Endothelial cell (in vitro differentiated cells): ENCODE measurements around the gene EVC. TPM values are rescaled to one million over a fixed set of nuclear protein-coding genes. Genes with fewer than 3 reads are reported as not detected.
A peak's percentile ranks its signal among the peaks of the same experiment; 100 is the strongest.

Experiments used
- DNase-seq: peaks from one replicate; pipeline ENCODE4 v3.0.0; 2021; ENCODE audit warnings: low spot score
- H3K27ac Mint-ChIP-seq: one replicate; pipeline ENCODE4 v1.8.0; 2021; ENCODE audit warnings: mixed read lengths, inconsistent platforms; ENCODE audit not compliant: unreplicated experiment
- H3K27me3 Mint-ChIP-seq: one replicate; pipeline ENCODE4 v1.8.0; 2021; ENCODE audit warnings: mild to moderate bottlenecking, moderate library complexity, mixed read lengths, inconsistent platforms; ENCODE audit not compliant: unreplicated experiment
- H3K36me3 Mint-ChIP-seq: one replicate; pipeline ENCODE4 v1.8.0; 2021; ENCODE audit warnings: mild to moderate bottlenecking, low read depth, mixed read lengths, inconsistent platforms; ENCODE audit not compliant: unreplicated experiment
- H3K4me1 Mint-ChIP-seq: one replicate; pipeline ENCODE4 v1.8.0; 2021; ENCODE audit warnings: mild to moderate bottlenecking, mixed read lengths, inconsistent platforms; ENCODE audit not compliant: unreplicated experiment
- H3K4me3 Mint-ChIP-seq: one replicate; pipeline ENCODE4 v1.8.0; 2021; ENCODE audit warnings: mild to moderate bottlenecking, mixed read lengths, inconsistent platforms; ENCODE audit not compliant: unreplicated experiment
- H3K9me3 Mint-ChIP-seq: one replicate; pipeline ENCODE4 v1.8.0; 2021; ENCODE audit warnings: mixed read lengths, inconsistent platforms; ENCODE audit not compliant: unreplicated experiment
- CTCF ChIP-seq: fragments of 200-600 bp; sonication (generic); IDR thresholded peaks from one replicate; pipeline ENCODE4 v1.5.0; 2021; ENCODE audit warnings: antibody characterized with exemption; ENCODE audit not compliant: unreplicated experiment
- total RNA-seq: library from RNA; stranded (reverse); fragmentation: NEBNext Ultra II Directional; extraction: Animal tissue kit (Norgen Biotek cat#: 25700); gene quantifications from one replicate; pipeline ENCODE4 v1.2.1, GENCODE V29; 2021; ENCODE audit not compliant: unreplicated experiment

The EVC gene
- total RNA-seq, 1 donor from 2014 or later, result 14.9 TPM

DNA sequence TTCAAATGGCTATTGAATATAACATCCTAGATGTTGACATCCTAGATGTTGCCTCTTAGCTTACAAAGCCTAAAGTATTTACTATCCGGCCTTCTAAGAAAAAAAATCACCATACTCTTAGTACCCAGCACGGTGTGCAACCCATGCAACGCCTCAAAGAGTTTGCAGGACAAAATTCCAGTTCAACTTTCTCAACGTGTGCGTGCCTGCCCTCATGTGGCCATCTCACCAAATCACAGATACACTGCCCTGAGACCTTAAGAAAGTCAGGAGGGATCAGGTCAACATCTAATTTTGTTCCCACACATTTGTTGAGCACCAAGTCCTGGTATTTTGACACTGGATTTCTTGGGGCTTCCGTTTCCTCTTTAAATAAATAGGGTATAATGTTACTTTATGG is 113.6 kb downstream of the EVC start:
- peak; percentile 20 for DNase-seq
- Mint-ChIP-seq H3K4me1 (no peaks in the 10 kb centered on the region), H3K36me3 (peaks cover 37% of the 10 kb centered on the region), H3K27me3 (peaks cover 8% of the 10 kb centered on the region), H3K27ac (no peak overlapping the region), H3K4me3 (no peak overlapping the region), H3K9me3 (no peaks in the 10 kb centered on the region)
- TF ChIP-seq CTCF, result peak; percentile 57

GRCh38 chr4:5825321-5826041 is 114.5 kb downstream of the EVC start:
- Mint-ChIP-seq H3K4me3 (peak overlapping the region; percentile 42), H3K36me3 (peaks cover 32% of the 10 kb centered on the region), H3K27me3 (peaks cover 8% of the 10 kb centered on the region)

DNA sequence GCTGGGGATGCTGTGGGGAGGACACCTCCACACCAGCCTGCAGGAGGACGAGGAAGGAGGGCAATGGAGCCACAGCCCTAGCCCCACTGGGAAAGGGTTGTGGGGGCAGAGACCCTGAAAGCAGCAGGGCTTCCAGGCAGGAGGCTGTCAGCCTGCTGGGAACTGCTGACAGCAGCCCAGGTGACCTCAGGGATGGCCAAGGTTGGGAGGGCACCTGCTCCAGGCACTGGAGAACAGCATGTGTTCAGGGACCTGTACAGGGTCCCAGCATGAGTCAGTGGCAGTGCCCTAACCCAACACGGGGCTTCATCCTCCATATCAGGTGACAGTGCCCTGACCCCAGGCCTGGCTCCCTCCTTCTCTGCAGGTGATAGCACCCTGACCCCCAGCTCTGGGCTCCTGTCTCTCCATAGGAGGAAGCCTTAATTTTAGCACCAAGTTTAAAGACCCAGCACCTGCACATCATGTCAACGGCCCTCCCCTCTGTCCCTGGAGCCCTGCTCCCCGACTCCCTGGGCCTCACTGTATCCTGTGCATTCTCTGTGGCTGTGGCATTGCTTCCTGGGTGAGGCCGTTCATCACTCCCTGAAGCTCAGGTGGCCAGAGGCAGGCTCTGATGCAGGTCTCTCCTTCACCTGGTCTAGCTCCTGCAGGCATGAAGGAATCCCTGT is 115.6 kb downstream of the EVC start:
- H3K27ac Mint-ChIP-seq, result no peak overlapping the region
- no peak for TF ChIP-seq CTCF
- no peak overlapping the region for H3K4me3 Mint-ChIP-seq
- peaks cover 27% of the 10 kb centered on the region for H3K36me3 Mint-ChIP-seq
- H3K4me1 Mint-ChIP-seq, result no peaks in the 10 kb centered on the region
- H3K27me3 Mint-ChIP-seq, result peaks cover 8% of the 10 kb centered on the region
- DNase-seq, result no peak
- H3K9me3 Mint-ChIP-seq, result no peaks in the 10 kb centered on the region

More at GRCh38 chr4:5825321-5826041, 114.5 kb downstream of the EVC start:
- no peak for TF ChIP-seq CTCF
- H3K4me1 Mint-ChIP-seq, result no peaks in the 10 kb centered on the region
- DNase-seq, result no peak
- no peak overlapping the region for H3K27ac Mint-ChIP-seq
- H3K9me3 Mint-ChIP-seq, result no peaks in the 10 kb centered on the region

DNA sequence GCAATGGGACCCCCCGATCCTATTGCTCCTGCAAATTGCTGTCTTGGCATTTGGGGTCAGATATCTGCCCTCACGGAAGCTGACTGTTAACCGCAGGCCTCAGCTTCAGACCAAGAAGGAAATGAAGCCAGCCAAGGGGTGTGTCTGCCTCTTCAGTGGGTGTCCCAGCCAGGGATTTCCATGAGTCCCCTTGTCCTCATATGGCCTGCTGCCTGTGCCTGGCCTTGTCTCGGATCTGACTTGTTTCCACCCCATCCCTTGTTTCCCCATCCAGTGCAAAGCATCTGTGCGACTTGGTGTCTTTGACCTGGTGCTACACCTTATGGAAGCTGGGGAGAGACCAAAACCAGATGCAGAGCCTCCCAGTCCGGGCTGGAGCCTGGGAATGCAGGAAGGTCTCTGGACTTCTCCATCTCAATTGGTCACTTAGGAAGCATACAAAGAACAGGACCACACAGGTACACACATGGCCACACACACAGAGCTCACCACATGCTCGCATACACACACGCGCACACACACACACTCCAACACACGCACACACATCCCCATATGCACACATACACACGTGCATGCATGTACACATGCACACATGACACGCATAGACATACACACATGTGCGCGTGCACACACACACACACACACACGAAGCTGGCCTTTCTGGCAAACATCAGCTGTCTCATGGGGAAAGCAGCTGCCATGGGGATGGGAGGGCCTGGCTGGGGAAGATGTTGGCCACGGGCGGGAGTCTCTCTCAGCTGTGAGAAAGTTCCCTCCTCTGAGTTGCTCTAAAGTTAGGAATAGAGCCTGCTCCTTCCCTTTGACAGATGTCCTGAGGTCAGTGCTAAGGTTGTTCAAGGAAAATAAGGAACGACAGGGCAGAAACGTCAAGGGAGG is 116.4 kb downstream of the EVC start:
- DNase-seq, result no peak

More for the DNA sequence above, 116.4 kb downstream of the EVC start:
- no peak for TF ChIP-seq CTCF
- Mint-ChIP-seq H3K4me3 (no peak overlapping the region), H3K9me3 (no peaks in the 10 kb centered on the region), H3K36me3 (peaks cover 21% of the 10 kb centered on the region), H3K4me1 (no peaks in the 10 kb centered on the region), H3K27ac (no peak overlapping the region), H3K27me3 (peaks cover 8% of the 10 kb centered on the region)
